SK-N-SH (cell line): ENCODE results near the gene TSSC4.

Experiments
- CTCF ChIP-seq: fragments of 200-600 bp; sonication (generic); IDR thresholded peaks from 2 replicates; pipeline ENCODE4 v1.6.1; 2017; ENCODE audit warnings: antibody characterized with exemption, mild to moderate bottlenecking, moderate library complexity
- ELF1 ChIP-seq: IDR thresholded peaks from 2 replicates; pipeline ENCODE4 v1.4.0; 2012
- EP300 ChIP-seq, 2 experiments: IDR thresholded peaks; 2 replicates each; pipeline versions ENCODE4 v1.4.0 to v1.6.1; 2012; ENCODE audit warnings: borderline replicate concordance in 1 of 2, low read depth in 1 of 2, low read length in 1 of 2
- MAX ChIP-seq: IDR thresholded peaks from 2 replicates; pipeline ENCODE4 v1.4.0; 2012; ENCODE audit warnings: low read depth
- TAF1 ChIP-seq: IDR thresholded peaks from 2 replicates; pipeline ENCODE4 v1.6.1; 2012; ENCODE audit warnings: low read depth, mild to moderate bottlenecking, low read length, moderate library complexity, borderline replicate concordance
- TCF12 ChIP-seq: IDR thresholded peaks from 2 replicates; pipeline ENCODE4 v1.4.0; 2012

- TF ChIP-seq TAF1 (no peak), EP300 (IDR thresholded peaks at IDR 0.05; ENCODE audit: borderline replicate concordance in 1 of 2, low read depth in 1 of 2, low read length in 1 of 2) (no peak), MAX (no peak), ELF1 (no peak), CTCF (no peak), TCF12 (no peak)
Observed at GRCh38 chr11:2357246-2357645, 43.3 kb upstream of the TSSC4 start.
